ENCODE data around the gene FAM53A. TPM values are rescaled to one million over a fixed set of nuclear protein-coding genes. Genes with fewer than 3 reads are reported as not detected.

The FAM53A gene
- total and polyA plus RNA-seq, 10 of the 15 experiments (the other 5 are each of a cell fraction or from before 2014, with no cell fraction given): 0.02 to 0.87 (median 0.38) TPM; not detected in 2

DNA sequence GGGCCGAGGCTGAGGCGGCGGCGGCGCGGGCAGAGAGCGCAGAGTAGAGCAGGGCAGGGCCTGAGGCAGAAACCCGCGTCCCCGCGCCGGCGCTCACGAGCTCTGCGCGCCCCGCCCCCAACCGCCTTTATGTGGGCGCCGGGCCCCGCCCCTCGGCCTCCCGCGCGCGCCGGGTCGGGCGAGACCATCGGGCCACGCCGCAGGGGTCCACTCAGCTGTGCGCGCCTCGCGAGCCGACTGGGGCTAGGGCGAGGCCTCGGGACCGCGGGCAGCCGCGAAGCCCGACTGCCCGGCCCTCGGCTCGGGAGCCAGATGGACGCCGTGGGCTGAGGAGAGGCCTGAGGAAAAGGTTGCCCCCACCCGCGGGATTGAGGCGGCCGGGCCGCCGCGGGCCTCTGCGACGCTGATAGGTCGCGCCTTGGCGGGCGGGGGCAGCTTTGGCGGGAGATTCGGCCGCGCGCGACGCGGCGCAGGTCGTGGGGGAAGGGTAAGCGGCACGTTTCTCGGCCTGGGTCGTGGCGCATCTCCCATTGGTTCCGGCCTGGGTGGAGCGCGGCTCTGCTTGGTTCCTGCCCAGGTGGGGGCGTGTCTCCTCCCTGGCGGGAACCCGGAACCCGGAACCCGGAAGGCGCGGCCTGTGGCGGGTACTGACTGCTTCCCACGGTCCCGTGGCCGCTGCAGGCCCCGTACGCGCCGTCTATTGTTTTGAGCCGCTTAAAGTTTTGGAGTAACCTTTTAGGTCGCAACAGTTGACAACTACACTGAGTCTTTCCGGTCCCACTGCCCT lies 28.3 kb upstream of the FAM53A start, which contains the start of gene SLBP (continued):
- TF ChIP-seq ZBTB40 (IDR thresholded peaks at IDR 0.05; ENCODE audit: borderline replicate concordance) (peak; percentile 64; the same call in 1 of the 2 replicates), BCLAF1 (IDR thresholded peaks at IDR 0.05) (peak; percentile 95), ZBTB11 (CRISPR knock-in tag; IDR thresholded peaks at IDR 0.05) (no peak), TAF1 (IDR thresholded peaks at IDR 0.05; ENCODE audit: borderline replicate concordance, low read depth, low read length) (peak; percentile 91; the same call in 1 of the 2 replicates), CBX3 (IDR thresholded peaks at IDR 0.05; ENCODE audit: borderline replicate concordance, low read depth) (no peak), WRNIP1 (IDR thresholded peaks at IDR 0.05; ENCODE audit: borderline replicate concordance, low read depth, low read length) (no peak), ATF2 (IDR thresholded peaks at IDR 0.05; ENCODE audit: low read length) (no peak), PBX3 (IDR thresholded peaks at IDR 0.05; ENCODE audit: insufficient replicate concordance, low read depth, low read length) (no peak), CREB1 (IDR thresholded peaks at IDR 0.05; ENCODE audit: low read depth) (no peak), NBN (IDR thresholded peaks at IDR 0.05) (peak; percentile 85), EP300 (IDR thresholded peaks at IDR 0.05; ENCODE audit: borderline replicate concordance in 1 of 2, control insufficient read depth in 1 of 2, low read depth in 2 of 2, low read length in 2 of 2) (no peak)
- TF ChIP-seq, protein P1, sequence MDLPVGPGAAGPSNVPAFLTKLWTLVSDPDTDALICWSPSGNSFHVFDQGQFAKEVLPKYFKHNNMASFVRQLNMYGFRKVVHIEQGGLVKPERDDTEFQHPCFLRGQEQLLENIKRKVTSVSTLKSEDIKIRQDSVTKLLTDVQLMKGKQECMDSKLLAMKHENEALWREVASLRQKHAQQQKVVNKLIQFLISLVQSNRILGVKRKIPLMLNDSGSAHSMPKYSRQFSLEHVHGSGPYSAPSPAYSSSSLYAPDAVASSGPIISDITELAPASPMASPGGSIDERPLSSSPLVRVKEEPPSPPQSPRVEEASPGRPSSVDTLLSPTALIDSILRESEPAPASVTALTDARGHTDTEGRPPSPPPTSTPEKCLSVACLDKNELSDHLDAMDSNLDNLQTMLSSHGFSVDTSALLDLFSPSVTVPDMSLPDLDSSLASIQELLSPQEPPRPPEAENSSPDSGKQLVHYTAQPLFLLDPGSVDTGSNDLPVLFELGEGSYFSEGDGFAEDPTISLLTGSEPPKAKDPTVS (IDR thresholded peaks at IDR 0.05; ENCODE audit: low read depth, low read length): no peak

Data from GM12878 (cell line).